GM19025 (cell line): ENCODE results near the gene ARMH1.
"Not testable (repeated sequence)": the region's sequence is repeated elsewhere in the genome, so short reads cannot be mapped to it uniquely, and the experiment has no call there.

Experiments used
- ATAC-seq: cut with Tn5 transposase; IDR thresholded peaks from one replicate; pipeline ENCODE4 v1.9.1; 2021; ENCODE audit warnings: mild to moderate bottlenecking, low read depth, moderate library complexity; ENCODE audit not compliant: unreplicated experiment

ARMH1 gene

GRCh38 chr1:44760876-44761275, 86.4 kb downstream of the ARMH1 start:
- ATAC-seq, result no peak

GRCh38 chr1:44766421-44766820, 91.9 kb downstream of the ARMH1 start:
- not testable (repeated sequence) for ATAC-seq
